GM19099 (cell line): ENCODE data around the gene RNASE8.

ENCODE experiments used
- POLR2A ChIP-seq: IDR thresholded peaks from 3 replicates; pipeline ENCODE4 v1.6.1; 2011; ENCODE audit warnings: low read depth; ENCODE audit not compliant: insufficient read length; ENCODE audit errors: extremely low read depth

RNASE8 gene

GRCh38 chr14:21096978-21097635 lies 39.5 kb downstream of the RNASE8 start:
- no peak for TF ChIP-seq POLR2A

DNA sequence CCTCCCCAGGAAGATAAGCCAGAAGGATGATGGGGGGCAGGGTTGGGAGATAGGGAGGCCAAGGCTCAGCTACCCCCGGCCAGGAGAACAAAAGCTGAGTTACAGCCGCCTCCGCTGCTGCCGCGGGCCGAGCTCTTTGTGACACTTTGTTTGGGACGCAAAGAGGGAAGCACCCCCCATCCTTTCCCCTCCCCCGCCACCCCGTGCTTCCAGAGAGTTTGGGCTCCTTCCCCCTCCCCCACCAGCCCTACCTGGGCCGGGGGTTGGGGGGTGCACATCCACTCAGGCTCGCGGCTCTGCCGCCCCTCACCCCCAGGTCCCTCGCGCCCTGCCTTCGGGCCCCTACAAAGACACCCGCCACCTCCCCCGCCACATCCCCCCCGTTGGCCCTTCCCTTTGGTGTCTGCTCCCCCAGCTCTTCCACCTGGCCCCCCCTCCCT lies 40.0 kb downstream of the RNASE8 start:
- TF ChIP-seq POLR2A = no peak

DNA sequence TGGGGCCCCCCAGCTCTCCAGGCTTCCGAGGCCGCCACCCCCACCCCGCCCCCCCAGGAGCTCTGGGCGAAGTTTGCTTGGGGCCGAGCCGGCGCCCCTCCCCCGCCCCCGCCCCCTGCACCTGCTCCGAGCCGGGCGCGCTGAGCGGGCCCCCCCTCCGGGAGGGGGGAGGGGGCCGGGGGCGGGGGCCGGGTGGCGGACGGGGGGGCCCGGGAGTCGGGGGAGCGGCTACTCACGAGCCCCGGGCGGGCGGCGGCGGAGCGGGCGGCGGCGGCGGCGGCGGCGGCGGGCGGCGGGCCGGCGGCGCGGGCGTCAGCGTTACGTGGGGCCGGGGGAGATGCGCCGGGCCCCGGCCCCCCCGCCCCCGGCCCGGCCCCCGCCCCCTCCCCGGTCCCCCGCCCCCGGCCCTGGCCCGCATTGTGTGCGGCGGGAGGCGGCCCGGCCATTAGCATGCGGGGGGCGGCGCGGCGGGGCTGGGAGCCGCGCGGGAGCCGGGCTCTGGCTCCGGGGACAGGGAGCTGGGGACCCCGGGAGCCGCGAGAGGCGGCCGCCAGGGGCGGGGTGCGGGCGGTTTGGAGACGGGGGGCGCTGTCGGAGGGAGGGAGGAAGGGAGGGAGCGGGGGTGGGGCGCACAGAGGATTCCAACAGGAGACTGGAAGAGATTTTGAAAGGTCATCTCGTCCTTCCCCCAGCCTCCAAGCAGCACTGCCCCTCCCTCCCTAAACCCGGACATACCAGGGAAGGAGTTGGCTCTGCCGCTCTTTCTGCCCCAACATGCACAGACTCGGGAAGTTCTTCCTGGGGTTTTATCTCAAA lies 40.7 kb downstream of the RNASE8 start, which contains the start of gene ZNF219:
Gene ZNF219 (minus strand): TSS at position 580 of the 816 bp plus-strand sequence. CDS start 5,064 bp downstream, outside the sequence.
- TF ChIP-seq POLR2A = no peak

DNA sequence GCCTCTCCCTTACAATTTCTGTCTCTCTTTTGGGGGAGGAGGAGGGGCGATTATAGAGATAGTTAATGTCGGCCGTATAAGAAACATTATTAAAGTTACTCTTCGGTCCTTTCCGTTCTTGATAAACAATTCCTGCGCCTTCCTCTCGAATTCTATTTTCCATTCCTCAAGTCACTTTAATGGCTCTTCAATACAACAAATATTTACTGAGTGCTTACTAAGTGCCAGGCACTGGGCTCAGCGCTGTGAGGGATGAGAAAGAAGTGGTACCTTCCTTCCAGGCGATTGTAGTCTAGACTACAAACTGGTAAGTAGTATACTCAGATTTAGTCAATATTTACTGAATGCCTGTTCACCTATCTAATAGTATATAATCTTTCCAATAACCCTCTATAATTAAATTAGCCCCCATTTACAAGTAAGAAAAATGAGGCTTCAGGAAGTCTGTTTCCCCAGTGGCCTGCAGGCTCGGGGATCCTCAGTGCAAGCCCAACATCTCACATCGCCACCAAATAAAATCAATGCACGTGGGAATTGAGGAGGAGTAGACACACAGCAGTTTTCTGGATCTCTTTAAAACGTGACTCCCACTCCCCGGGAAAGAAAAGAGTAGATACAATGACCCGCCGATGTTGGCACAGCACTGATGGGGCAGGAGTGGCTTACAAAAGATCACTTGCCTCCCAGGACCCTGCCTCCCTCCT lies 41.4 kb downstream of the RNASE8 start:
- TF ChIP-seq POLR2A = no peak

DNA sequence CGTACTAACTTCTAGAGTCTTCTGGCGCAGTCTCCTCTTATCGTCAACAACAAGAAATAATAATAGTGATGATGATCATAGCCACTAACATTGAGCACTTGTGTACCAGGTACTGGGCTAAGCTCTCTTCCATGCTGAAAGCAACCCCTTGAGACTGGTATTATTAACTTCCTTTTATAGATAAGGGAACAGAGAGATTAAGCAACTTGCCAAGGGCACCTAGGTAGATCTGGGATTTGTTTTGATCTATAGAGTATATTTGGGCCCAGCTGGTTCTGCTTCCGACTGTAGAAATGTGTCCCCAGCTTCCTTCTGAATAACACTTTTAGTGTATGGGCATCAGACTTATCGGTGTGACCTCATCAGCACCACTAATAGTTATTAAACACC lies 42.0 kb downstream of the RNASE8 start:
- no peak for TF ChIP-seq POLR2A

DNA sequence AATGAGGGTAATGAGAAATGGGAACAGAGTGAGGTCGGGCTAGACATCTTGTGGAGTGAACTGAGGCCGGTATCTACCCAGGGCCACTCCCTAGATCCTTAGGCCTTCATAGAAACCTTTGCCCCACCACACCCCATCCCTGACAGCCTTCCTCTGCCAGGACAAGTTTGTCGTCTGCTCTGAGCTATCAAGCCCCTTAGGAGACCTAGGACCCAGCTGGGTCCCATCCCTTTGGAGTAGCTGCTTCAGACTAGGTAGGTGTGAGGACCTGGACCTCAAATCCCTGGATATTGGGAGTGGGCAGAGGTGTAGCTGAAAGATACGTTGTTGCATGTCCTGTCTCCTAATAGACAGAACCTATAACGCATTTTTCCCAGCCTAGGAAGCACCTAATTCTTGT lies 43.3 kb downstream of the RNASE8 start, which contains the start of gene TMEM253:
Gene TMEM253 (plus strand): TSS at position 136 of the 400 bp plus-strand sequence. CDS start 278 bp downstream, outside the sequence.
- no peak for TF ChIP-seq POLR2A

DNA sequence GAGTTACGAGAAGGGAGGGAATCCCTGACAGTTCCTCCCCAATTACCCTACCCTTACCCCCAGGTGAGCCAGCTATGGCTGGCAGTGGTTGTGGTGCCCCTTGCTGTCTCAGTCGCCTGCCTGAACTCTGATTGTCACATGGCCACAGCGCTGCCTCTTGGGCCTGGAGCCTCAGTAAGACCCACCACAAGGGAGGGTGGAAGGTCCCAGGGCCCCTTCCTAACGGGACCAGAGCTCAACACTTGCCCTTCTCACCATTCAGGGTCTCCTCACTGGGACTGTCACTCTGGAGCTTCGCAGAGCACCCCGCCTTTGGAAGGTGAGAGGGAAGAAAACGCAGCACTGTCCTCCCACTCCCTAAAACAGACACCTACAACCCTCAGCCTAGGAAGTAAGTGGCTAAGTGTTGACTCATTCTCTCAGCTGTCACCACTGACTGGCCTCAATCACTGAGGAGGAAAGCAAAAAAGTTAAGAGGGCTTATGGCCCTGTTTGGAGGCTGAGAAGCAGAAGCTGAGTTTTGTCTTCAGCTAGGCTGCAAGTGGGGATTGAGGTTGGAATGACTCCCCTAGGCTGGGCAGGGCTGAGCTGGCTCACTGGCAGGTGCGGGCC lies 44.3 kb downstream of the RNASE8 start:
- no peak for TF ChIP-seq POLR2A

DNA sequence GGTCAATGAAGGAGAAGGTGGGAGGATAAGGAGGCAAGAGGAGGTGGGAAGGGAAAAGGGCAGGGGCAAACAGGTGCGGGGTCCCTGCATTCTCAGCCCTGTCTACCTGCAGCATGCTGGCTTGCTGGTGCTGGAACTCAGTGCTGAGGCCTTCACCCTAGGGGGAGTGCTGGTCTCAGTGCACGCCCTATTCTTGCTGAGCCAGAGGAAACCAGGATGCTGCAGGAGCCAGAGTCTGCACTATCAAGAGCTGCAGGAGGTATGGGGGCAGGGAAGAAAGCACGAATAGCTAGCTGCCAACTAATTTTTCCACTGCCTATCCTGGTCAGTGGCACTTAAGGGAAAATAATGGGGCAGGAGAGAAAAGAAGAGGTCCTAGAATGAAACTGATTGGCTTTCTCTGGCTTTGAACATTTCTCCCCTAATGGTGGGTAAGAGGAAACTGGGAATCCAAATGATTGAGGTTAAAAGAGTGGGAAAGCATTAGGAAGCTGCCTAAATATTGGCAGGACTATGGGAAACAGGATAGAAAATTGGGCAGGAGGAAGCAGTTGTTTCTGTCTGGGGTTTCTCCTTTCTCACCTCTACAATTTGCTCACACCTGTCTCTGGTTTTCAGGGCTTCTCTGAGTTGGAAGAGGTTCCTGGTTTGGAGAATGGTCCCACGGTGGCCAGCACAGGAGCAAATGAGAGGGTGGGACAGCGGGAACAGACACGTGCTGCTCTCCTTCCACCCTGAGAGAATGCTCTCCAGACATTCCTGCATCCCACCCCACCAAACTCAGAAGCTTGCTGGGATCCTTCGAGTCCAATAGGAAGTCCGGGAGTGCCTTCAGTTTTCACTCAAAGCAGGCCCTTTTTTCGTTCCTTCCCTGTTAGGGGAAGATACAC lies 45.1 kb downstream of the RNASE8 start:
- TF ChIP-seq POLR2A = no peak

DNA sequence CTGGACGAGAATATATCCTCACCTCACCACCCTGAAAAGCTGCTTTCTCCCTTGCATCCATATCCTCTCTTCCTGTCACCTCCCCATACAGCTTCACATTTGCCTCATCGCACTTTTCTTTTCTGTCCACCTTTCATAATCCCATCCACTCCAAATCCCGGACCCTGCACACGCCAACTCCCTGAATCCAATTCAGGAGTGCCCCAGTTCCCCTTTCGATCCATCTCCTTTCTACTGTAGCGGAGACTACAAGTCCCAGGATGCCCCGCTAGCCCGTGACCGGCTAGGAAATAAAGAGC lies 45.7 kb downstream of the RNASE8 start:
- TF ChIP-seq POLR2A = no peak

DNA sequence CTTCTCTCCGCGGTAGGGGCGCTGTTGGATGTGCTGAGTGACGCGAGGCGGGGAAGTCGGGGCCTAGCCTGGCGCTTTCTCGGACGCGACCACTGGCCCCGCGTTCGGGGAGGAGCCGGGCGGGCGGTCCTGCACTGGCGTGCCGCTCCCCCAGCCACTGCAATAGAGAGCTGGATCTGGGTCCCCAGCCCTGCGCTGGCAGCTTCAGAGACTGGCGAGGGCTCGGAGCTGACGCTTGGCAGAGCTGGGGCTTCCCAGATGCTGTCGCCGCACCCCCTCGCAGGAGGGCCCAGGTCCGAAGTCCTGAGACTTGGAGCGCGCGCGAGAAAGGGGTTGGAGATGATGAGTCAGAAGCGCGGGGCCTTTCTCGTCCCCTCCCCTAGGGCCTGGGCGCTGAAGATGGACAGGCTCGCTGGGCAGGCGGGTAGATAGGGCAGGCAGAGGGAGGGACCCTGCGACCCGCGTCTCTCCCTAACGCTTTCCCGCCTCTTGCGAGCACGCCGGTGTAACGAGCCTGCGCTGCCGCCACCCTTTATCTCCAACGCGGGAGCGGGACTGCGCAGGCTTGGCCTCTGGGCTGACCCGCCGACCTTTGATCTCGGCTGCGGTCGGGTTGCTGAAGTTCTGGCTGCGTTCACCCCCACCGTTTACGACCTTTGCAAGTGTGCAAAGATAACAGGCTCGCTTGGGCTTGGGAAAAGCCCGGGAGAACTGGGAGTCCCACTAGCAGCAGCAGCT lies 46.3 kb downstream of the RNASE8 start:
- peak; percentile 93 for TF ChIP-seq POLR2A

DNA sequence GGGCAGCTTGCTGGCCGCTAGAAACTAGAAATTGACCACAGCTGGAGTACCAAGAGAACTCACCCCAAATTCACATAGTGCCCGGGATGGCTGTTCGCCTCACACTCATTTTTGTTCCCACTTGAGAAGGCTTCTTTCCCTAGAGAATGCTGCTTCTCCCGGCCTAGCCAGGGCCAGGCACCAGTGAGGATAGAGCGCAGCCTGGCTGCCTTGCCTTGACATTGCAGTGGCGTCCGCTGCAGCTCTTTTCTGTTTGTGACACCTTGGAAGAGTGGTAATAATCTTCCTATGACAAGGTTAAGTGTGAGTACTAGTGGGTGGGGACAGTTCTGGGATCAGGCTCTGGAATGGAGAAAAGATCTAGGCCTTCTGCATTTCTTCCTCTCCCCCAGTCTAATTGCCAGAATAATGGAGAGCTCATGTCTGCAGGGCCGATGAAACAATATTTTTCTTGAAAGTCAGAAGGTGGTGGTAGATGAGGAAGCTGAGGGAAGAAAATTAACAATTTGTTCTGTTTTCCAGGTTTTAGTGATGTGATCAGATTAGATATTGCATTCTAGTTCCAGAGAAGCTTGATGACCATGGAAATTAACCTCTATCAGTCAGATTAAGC lies 46.9 kb downstream of the RNASE8 start:
- no peak for TF ChIP-seq POLR2A

DNA sequence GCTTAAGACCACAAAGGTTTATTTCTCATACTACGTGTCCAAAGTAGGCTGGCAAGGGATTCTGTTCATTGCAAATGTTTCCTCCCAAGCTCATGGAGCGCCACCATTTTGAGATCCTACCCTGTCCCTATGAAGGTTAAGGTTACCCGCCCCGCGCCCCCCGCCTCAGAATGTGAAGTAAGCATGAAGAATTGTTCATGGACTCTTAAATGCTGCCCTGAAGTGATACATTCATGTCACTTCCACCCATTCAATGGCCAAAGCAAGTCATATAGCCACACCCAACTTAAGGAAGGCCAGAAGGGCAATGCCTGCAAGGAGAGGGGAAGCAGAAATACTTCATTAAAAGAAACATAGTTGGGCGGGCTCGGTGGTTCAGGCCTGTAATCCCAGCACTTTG lies 47.5 kb downstream of the RNASE8 start:
- no peak for TF ChIP-seq POLR2A

DNA sequence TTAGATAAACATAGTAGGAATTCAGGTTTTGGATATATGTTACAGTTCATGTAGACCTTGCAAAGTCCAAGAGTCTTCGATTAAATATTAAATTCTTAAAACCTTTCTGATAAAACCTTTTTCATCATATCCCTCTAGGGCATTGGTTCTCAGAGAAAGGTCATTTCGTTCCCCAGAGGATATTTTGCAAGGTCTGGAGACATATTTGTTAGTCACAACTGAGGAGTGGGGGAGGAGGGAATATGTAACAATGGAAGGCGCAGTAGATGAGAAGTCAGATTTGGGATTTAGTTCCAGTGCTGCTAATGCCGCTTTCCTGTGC lies 48.5 kb downstream of the RNASE8 start:
- TF ChIP-seq POLR2A = no peak
